HG03108 (cell line): ENCODE measurements around the gene ZNF804A.
A peak's percentile ranks its signal among the peaks of the same experiment; 100 is the strongest.
"Not testable (repeated sequence)": the region's sequence is repeated elsewhere in the genome, so short reads cannot be mapped to it uniquely, and the experiment has no call there.

ENCODE experiments used
- ATAC-seq: cut with Tn5 transposase; IDR thresholded peaks from one replicate; pipeline ENCODE4 v1.9.1; 2021; ENCODE audit warnings: moderate library complexity; ENCODE audit not compliant: unreplicated experiment

Gene ZNF804A

GRCh38 chr2:184721881-184722280 is 123.6 kb downstream of the ZNF804A start:
- no peak for ATAC-seq

GRCh38 chr2:184727813-184728212 is 129.5 kb downstream of the ZNF804A start:
- ATAC-seq = no peak

- no peak for ATAC-seq
Measured at GRCh38 chr2:184728411-184728810, 130.1 kb downstream of the ZNF804A start.

DNA sequence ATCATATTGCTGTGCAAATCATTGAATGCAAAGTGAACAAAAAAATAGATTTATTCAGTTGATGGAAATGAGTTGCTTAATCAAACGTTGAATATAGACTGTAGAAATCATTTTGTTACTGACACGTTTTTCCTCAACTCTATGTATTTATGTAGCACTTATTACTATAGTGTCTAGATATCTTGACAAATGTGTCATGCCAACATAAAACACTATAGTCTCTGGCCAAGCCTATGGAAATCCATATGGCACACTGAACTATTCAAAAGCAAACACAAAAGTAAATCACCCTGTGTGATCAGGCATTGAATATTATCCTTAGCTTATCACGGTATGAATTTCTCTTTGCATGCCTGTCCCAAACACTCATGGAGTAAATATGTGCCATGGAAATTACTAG is 131.3 kb downstream of the ZNF804A start:
- ATAC-seq = no peak

GRCh38 chr2:184730288-184730687 is 132.0 kb downstream of the ZNF804A start:
- ATAC-seq = peak; percentile 86

DNA sequence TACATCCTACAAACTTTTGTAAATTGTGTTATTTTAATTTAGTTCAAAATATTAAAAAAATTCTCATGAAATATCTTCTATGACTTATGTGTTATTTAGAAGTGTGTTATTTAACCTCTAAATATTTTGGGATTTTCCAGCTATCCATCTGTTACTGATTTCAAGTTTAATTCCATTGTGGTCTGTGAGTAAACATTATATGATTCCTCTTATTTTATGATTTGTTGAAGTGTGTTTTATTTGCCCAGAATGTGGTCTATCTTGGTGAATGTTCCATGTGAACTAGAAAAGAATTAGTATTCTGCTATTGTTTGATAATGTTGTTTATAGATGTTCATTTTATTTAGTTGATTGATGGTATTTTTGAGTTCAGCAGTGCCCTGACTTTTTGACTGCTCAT is 136.0 kb downstream of the ZNF804A start:
- ATAC-seq = no peak

- ATAC-seq = no peak
Measured at GRCh38 chr2:184735611-184736010, 137.3 kb downstream of the ZNF804A start.

- ATAC-seq = no peak
Measured at GRCh38 chr2:184743096-184743495, 144.8 kb downstream of the ZNF804A start.

DNA sequence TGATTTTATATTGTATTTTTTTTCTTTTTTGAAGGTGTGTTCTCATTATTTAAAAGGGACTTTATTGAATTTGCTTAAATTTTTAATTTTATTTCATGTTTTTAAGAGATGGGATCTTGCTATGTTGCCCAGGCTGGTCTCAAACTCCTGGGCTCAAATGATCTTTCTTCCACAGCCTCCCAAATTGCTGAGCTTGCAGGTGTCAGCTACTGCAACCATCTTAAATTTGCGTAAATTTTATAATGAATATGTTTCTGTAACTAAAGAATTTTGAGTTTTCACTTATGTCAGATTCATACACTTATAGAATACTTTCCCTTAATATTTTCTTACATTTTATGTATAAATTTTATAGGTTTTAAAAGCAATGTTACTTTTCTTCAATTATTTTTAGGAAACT is 157.8 kb downstream of the ZNF804A start:
- no peak for ATAC-seq

DNA sequence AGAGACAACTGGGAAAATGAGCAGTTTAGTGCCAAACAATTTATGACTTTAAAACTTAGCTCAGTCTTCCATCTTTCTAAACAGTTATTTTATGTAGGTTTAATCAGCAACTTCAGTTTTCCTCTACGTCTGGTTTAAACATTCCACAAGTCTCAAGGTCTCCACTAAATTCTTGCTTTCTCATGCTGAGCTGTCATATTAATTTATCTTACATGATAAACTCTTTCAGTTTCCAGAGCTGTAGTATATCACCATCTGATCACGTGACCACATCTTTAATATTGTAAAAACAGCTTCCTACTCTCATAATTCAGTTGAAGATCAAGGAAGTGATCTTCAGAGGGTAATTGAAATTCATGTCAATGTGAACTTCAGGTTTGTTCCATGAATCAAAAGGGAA is 158.6 kb downstream of the ZNF804A start:
- ATAC-seq = no peak

GRCh38 chr2:184759557-184760255 is 161.4 kb downstream of the ZNF804A start:
- not testable (repeated sequence) for ATAC-seq

DNA sequence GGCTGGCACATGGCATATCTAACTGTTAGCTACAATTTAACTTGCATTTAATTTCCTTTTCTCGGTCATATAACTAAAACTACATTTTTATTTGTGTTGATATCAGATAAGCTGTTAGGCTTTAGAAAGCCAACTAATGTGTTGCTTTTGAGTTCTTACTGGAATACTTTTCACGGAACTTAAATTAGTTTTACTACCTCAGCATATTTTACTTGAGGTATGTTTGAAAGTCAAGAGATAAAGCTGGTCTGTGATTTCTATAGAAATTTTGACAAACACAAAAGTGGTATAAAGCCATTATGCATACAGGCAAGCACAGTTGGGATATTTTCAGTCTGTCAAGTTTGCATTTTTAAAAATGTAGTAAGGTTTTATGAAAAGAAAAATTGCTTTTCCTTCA is 162.6 kb downstream of the ZNF804A start:
- no peak for ATAC-seq

DNA sequence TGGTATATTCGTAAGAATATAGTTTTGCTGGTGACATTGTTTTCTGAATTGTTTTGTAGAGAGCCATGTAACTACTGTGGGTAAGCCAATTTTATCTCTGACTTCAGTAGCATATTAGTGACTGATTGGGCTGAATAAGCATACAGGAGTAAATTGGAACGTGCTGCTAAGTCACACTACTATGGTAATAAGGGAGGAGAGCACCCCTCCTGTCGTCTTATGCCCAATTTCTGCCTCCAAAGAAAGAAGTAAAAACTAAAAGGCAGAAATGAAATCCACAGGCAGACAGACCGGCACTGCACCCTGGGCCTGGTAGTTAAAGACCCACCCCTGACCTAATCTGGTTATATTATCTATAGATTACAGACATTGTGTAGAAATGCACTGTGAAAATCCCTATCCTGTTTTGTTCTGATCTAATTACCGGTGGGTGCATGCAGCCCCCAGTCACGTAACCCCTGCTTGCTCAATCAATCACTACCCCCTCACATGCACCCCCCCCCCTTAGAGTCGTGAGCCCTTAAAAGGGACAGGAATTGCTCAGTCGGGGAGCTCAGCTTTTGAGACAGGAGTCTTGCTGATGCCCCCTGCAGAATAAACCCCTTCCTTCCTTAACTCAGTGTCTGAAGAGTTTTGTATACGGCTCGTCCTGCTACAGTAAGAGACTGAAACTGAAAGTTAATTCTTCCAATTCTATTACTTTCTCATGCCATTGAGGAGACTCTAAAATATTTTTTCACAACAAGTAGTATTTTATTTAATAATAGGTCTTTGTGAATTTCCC is 167.0 kb downstream of the ZNF804A start:
- ATAC-seq = no peak

GRCh38 chr2:184767059-184767458 is 168.7 kb downstream of the ZNF804A start:
- no peak for ATAC-seq

- no peak for ATAC-seq
Measured at GRCh38 chr2:184769023-184769422, 170.7 kb downstream of the ZNF804A start.

DNA sequence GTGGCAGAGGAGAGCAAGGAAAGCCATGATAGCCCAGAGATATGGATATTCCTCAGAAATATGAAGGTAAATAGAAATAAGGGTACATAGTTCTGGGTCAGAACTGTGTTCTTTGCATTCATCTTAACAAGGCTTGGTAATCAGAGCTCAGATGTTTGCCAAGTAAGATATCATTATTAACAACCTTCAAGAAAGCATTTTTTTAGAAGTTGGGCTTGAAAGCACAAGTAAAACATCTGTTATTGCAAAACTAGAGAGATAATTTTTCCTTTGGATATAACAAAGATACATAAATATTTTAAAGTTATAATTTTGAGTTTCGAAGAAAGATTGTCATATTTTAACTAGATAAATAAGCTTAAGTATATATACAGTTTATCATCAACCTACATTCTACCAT is 171.4 kb downstream of the ZNF804A start:
- ATAC-seq = no peak

DNA sequence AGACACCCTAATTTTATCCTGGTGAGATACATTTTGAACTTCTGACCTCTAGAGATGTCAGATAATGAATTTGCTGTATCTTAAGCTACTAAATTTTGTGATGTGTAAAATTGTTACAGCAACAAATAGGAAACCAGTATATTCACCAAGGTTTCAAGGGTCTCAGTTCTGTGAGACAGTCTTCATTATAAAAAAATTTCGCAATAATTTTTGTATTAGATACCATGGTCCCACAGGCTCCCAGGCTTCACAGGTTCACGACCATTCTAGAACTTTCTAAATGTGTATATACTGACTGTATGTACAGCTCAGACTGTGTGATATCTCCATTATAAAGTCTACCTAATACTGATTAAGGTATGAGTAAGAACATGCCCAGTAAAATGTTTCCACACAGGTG is 181.4 kb downstream of the ZNF804A start:
- no peak for ATAC-seq

DNA sequence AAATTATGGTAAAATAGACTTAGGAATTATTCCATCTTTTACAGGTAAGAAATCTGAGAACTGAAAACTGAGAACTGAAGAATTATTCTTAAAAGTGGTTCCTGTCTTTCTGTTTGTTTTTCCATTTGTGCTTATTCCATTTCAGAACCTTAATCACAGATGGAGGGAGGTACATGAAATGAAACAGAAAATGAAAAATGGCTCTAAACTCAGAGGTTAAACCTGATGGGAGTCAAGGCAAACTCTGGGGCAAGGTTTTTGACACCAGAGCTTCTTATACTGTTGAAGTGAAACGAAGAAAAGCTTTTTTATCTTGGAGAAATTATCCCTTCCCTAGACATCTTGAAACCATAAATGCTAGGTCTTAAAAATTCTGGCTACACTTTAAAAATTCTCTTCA is 182.1 kb downstream of the ZNF804A start:
- no peak for ATAC-seq

DNA sequence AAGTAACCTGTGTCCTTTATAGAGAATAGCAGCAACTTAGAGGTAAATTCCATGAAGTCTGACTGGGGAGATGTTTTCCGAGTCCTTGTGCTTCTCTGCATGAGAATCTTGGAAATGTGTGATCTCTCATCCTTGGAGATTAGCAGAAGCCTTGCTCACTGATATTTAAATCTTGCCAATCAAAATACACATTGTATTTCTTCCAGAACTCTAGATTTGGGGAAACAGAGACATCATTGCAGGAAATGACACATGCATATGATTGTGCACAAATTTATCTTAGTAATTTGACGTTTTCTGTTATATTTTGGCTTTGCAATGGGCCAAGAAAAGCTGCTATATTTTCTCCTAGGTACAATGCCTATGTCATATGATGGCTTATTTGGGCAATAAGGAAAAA is 182.6 kb downstream of the ZNF804A start:
- ATAC-seq = no peak

DNA sequence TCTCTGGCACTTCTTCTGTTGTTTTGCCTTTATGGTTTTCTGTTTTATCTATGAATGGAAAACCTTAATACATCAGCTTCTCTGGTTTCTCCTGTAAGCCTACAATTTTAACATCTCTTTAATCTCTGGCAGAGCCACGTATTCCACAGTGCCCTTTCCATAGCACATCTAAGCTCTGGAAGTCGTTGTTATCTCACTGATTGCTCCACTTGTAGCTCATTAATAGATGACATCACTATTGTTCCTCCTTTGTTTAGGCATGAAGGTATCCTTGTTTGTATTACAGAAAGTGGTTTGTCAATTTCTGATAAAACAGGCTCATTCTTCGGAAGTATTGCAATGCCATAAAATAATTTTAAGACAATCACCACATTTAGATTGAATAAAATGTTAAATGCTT is 185.2 kb downstream of the ZNF804A start:
- ATAC-seq = no peak

DNA sequence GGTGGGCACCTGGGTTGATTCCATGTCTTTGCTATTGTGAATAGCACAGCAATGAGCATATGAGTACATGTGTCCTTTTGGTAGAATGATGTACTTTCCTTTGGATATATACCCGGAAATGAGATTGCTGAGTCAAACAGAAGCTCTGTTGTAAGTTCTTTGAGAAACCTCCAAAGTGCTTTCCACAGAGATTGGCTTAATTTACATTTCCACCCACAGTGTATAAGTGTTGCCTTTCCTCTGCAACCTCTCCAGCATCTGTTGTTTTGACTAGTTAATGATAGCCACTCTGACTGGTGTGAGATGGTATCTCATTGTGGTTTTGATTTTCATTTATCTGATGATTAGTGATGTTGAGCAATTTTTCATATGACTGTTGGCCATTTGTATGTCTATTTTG is 194.8 kb downstream of the ZNF804A start:
- no peak for ATAC-seq

DNA sequence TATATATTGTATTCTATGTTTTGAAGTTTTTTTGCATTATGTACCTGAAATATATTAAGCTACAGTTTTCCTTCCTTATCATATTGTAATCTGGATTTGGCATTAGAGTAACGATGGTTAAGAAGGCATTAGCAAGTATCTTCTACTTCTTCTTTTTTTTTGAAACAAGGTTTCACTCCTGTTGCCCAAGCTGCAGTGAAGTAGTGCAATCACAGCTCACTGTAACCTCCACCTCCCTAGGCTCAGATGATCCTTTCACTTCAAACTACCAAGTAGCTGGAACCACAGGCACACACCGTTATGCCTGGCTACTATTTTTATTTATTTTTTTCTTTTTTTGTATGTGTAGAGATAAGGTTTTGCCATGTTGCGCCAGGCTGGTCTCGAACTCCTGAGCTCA is 201.1 kb downstream of the ZNF804A start:
- ATAC-seq = no peak

- ATAC-seq = no peak
Measured at GRCh38 chr2:184814421-184814820, 216.1 kb downstream of the ZNF804A start.
